Measurements from ENCODE around the gene RFX4. TPM values are rescaled to one million over a fixed set of nuclear protein-coding genes. Genes with fewer than 3 reads are reported as not detected.

RFX4 gene
- total and polyA plus RNA-seq, 2 of the 8 experiments (the other 6 are each of a cell fraction or from before 2014, with no cell fraction given) = 0.06 TPM; not detected in 1

- Histone ChIP-seq H2BK20ac (ENCODE audit: low read length) (no peak overlapping the region), H3K79me1 (ENCODE audit: low read depth, low read length) (no peaks in the 10 kb centered on the region), H2BK15ac (ENCODE audit: low read length) (no peak overlapping the region), H3K36me3 (ENCODE audit: control insufficient read depth in 2 of 4, insufficient read depth in 4 of 4, low read length in 3 of 4) (no peaks in the 10 kb centered on the region), H3K4ac (replicated peaks; ENCODE audit: insufficient read length, low read depth, low read length) (no peak overlapping the region), H3K14ac (ENCODE audit: insufficient read length) (no peak overlapping the region), H2BK5ac (ENCODE audit: low read depth, low read length) (no peak overlapping the region), H3K27ac (ENCODE audit: low read depth, low read length) (no peak overlapping the region), H4K5ac (ENCODE audit: insufficient read length, low read depth, low read length) (no peak overlapping the region), H3K23me2 (ENCODE audit: low read depth, low read length) (no peaks in the 10 kb centered on the region), H2BK12ac (ENCODE audit: low read depth, low read length) (no peak overlapping the region), H4K8ac (ENCODE audit: extremely low read depth, insufficient read depth, low read length) (no peak overlapping the region), H3K4me3 (ENCODE audit: extremely low read depth in 1 of 4, insufficient read depth in 2 of 4, low read depth in 3 of 4, low read length in 4 of 4) (no peak overlapping the region), H4K91ac (replicated peaks; ENCODE audit: insufficient read length, low read length) (no peak overlapping the region), H2AK5ac (ENCODE audit: low read depth, low read length) (no peak overlapping the region), H2BK120ac (replicated peaks; ENCODE audit: low read depth, low read length) (no peak overlapping the region), H4K20me1 (replicated peaks in 1 of 2; ENCODE audit: control insufficient read depth in 1 of 2, insufficient read depth in 2 of 2, low read length in 2 of 2) (no peaks in the 10 kb centered on the region), H3K9me3 (ENCODE audit: insufficient read depth in 2 of 2, low read depth in 1 of 2, low read length in 1 of 2) (peaks cover 12 to 13% of the 10 kb centered on the region in 2 experiments), H3K9ac (replicated peaks in 1 of 4; ENCODE audit: extremely low read depth in 1 of 4, low read depth in 3 of 4, low read length in 3 of 4) (no peak overlapping the region), H3K4me2 (ENCODE audit: insufficient read depth in 1 of 2, low read depth in 2 of 2, low read length in 2 of 2) (no peak overlapping the region), H3K27me3 (replicated peaks in 1 of 4; ENCODE audit: control insufficient read depth in 3 of 4, extremely low read depth in 1 of 4, insufficient read depth in 3 of 4, low read length in 3 of 4) (no peaks in the 10 kb centered on the region), H3K79me2 (ENCODE audit: control insufficient read depth in 1 of 2, insufficient read depth in 2 of 2, low read length in 2 of 2) (no peaks in the 10 kb centered on the region), H2AFZ (ENCODE audit: low read length) (no peak overlapping the region), H3K23ac (ENCODE audit: insufficient read length) (no peak overlapping the region), H3K18ac (ENCODE audit: extremely low read depth, low read length) (no peak overlapping the region), H3K56ac (replicated peaks; ENCODE audit: insufficient read length, low read depth, low read length) (no peak overlapping the region), H3K4me1 (replicated peaks in 1 of 4; ENCODE audit: control insufficient read depth in 3 of 4, insufficient read depth in 4 of 4, low read length in 3 of 4) (no peaks in the 10 kb centered on the region)
- ChIA-PET POLR2A (ENCODE audit: partially characterized antibody) (no interaction called here), CTCF (ENCODE audit: partially characterized antibody) (interaction anchor here (1.3 kb wide), 1 partner anchor 20 kb away, joined by 3 read pairs; no protein-coding TSS in a partner anchor)
- no peak for FAIRE-seq
- no peak for TF ChIP-seq PHF8 (conservative IDR thresholded peaks at IDR 0.05; ENCODE audit: low read depth, low read length)
- TF ChIP-seq BACH1 (IDR thresholded peaks at IDR 0.05; ENCODE audit: low read length) = no peak
- no peak for TF ChIP-seq JUN (IDR thresholded peaks at IDR 0.05; ENCODE audit: low read depth, low read length)
- TF ChIP-seq, protein P1, sequence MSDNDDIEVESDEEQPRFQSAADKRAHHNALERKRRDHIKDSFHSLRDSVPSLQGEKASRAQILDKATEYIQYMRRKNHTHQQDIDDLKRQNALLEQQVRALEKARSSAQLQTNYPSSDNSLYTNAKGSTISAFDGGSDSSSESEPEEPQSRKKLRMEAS (IDR thresholded peaks at IDR 0.05) = no peak
- no peak for TF ChIP-seq TBP (IDR thresholded peaks at IDR 0.05; ENCODE audit: low read depth, low read length)
- TF ChIP-seq EGR1 (IDR thresholded peaks at IDR 0.05; ENCODE audit: borderline replicate concordance, low read depth, low read length) = no peak
- WGBS, 2 experiments (ENCODE audit: extremely low coverage in 1 of 2, insufficient coverage in 1 of 2, insufficient read length in 1 of 2, insufficient replicate concordance in 2 of 2, low coverage in 1 of 2, low lambda C conversion rate in 2 of 2, missing lambda C conversion rate in 1 of 2) = 65% methylated on average over 3 of the region's 3 CpGs; no CpG with 5 or more reads in 1 of the 2 experiments
- DNase-seq (ENCODE audit: low read depth in 1 of 2, low spot score in 2 of 2) = no peak
Observed at GRCh38 chr12:106655577-106655976, 72.8 kb downstream of the RFX4 start.
